Activated naive CD8-positive, alpha-beta T cell treated with anti-CD3 and anti-CD28 coated beads, Interleukin-2, amount 50 U/mL, for 16 hours (primary cell): ENCODE results near the gene PRSS1.
"Not testable (repeated sequence)": the region's sequence is repeated elsewhere in the genome, so short reads cannot be mapped to it uniquely, and the experiment has no call there.

Experiments used
- DNase-seq: peaks from one replicate; pipeline ENCODE4 v3.0.0-alpha.2; 2020; ENCODE audit warnings: low read depth, low spot score

PRSS1 gene

GRCh38 chr7:142749218-142749993, at the start of gene PRSS1:
Gene PRSS1 (plus strand): TSS chr7:142749472. CDS start chr7:142749485, 13 bp downstream.
- no peak for DNase-seq

DNA sequence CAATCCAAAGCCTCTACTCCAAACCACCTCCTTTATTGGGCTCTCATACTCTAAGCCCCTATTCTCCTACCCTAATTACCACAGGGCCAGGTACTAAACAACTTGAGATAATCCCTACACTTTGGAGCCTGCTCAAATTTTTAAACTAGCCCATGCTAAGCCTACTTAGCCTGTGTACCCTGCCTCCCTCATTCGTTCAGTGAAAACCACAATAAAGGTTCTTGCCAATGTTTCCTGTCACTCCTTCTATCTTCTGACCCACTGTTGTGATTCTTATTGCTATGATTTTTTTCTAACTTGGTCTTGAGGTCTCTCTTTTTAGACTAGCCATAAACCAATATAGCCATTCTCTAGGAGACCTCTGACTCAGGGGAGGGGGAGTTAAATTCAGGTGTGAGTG, 48.3 kb upstream of the PRSS1 start:
- not testable (repeated sequence) for DNase-seq

GRCh38 chr7:142703655-142704305, 45.5 kb upstream of the PRSS1 start:
- DNase-seq: no peak

GRCh38 chr7:142708726-142709125, 40.5 kb upstream of the PRSS1 start:
- not testable (repeated sequence) for DNase-seq

DNA sequence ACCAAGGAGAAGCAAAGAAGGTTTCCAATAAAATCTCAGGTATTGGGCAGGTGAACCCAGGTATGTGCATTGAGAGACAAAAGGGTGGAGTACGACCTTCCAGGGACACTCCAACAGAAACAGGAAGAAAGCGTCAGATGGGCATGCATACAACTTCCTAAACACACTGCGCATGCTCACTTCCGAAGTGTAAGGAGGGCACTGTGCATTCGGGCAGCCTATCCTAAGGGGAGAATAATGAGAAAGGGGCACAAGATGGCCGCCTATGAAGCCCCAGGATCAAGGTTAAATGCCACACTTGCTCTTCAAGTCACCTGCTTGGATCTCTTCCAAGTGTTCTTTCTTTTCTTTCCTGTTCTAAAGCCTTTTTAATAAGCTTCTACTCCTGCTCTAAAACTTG, 39.4 kb upstream of the PRSS1 start:
- DNase-seq: no peak

- no peak for DNase-seq
Observed at GRCh38 chr7:142711196-142711595, 38.1 kb upstream of the PRSS1 start.

- no peak for DNase-seq
Observed at GRCh38 chr7:142711746-142712616, 37.3 kb upstream of the PRSS1 start.

- DNase-seq: no peak
Observed at GRCh38 chr7:142712617-142712957, 36.7 kb upstream of the PRSS1 start.

GRCh38 chr7:142714375-142714774, 34.9 kb upstream of the PRSS1 start:
- DNase-seq: no peak

- no peak for DNase-seq
Observed at GRCh38 chr7:142716596-142716995, 32.7 kb upstream of the PRSS1 start.

- no peak for DNase-seq
Observed at GRCh38 chr7:142717453-142717852, 31.8 kb upstream of the PRSS1 start.

GRCh38 chr7:142718313-142718712, 31.0 kb upstream of the PRSS1 start:
- DNase-seq: no peak

GRCh38 chr7:142720172-142720773, 29.0 kb upstream of the PRSS1 start:
- no peak for DNase-seq

DNA sequence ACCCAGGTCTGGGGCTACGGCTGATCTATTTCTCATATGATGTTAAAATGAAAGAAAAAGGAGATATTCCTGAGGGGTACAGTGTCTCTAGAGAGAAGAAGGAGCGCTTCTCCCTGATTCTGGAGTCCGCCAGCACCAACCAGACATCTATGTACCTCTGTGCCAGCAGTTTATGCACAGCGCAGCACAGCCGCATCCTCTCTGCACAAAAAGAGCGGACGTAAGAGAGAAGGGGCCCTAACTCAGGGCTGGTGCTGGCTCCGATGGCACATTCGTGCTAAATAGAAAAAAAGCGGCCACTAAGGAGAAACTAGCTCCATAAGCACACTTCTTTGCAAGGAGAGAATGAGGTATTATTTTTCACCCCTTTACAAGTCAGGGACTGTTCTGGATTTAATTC, 28.3 kb upstream of the PRSS1 start:
- DNase-seq: no peak

DNA sequence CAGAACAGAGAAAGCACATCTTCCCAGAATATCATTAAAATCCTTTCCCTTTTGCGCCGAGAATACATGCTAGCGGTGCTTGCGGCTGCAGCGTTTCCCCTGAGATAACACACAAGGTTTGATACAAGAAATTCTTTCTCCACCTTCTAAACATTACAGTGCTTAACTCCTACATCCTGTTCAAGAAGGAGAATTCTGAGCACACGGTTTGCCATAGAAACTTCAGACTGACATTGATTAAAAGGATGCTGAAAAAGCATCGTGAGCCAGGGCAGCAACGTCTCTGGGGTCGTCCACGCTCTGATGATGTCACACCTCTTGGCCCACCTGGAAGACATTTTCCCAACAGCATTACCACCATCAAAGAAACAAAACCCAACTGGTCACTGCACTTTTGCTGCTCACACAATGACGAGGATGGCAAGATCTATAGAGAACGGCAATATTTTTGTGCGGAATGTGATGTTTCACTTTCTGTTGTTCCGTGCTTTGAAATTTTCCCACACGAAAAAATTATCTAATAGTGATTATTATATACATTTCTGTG, 27.0 kb upstream of the PRSS1 start:
- DNase-seq: no peak

DNA sequence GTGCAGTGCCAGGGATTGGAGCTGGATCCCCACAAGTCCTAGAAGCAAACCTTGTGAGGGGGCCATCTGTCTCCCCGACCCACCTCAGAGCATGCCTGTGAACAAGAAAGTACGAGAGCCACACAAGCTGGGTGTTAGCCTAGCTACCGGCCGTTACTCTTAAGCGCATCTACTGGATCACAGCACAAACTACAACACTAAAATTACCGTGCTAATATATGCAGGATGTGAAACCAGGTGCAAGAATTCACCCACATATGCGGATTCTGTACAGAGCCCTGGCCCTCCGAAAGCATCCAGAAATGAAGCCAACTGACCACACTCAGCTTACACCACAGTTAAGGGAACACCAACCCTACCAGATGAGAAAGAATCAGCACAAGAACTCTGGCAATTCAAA, 16.0 kb upstream of the PRSS1 start:
- no peak for DNase-seq

- DNase-seq: no peak
Observed at GRCh38 chr7:142739923-142740492, 9.3 kb upstream of the PRSS1 start.

DNA sequence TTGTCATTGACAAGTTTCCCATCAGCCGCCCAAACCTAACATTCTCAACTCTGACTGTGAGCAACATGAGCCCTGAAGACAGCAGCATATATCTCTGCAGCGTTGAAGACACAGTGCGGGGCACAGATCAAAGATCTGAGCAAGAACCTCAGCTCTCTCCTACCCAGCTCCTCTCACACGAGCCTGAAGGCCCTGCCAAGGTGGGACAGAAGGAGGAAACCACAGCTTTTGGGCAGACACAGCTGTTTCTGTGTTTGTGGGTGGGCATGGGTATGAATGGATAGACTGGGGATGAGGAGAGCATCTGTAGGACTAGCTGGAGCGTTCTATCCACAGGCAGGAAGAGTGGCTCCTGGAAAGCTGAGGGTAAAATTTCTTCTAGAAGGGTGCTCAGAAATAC, 8.5 kb upstream of the PRSS1 start:
- DNase-seq: no peak

DNA sequence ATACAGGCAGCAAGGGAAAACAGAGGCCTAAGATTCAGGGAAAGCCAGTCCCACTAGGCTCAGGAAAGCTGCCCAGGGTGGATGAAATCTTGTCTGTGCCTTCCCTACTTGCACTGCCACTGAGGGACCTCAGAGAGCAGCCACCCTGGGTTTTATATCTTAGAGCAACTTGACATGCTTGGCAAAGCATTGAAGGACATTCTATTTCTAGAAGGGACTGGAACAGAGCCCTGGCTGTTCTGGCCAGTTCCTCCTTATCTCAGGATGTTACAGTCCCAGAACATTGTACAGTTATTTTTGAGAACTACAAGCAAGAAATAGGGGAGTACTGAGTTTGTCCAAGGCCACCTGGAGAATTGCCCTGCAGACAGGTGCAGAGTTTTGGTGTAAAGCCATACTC, 7.3 kb upstream of the PRSS1 start:
- not testable (repeated sequence) for DNase-seq

- no peak for DNase-seq
Observed at GRCh38 chr7:142745091-142745635, 4.1 kb upstream of the PRSS1 start.

DNA sequence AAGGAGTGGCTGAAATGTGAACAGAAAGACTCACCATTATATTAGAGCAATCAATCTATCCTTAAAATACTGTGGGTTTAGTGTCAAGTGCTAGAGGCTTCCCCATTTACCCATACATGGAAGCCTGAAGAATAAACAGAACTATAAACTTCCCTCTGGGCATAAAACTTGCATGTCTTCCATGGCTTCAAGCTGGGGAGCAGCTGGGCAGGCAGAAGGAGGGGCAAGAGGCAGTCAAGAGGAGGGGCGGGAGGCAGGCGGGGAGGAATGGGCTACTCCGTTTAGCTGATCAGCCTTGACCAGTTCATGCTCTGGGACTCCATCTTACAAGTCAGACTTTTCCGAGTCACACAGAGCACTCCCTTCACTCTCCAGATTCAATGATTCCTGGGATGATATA, 3.5 kb upstream of the PRSS1 start:
- no peak for DNase-seq
